CD4-positive, alpha-beta T cell treated with Interleukin-2 at 100 ng/mL for 4 hours (primary cell): ENCODE data around the gene REST.
"Not testable (repeated sequence)": the region's sequence is repeated elsewhere in the genome, so short reads cannot be mapped to it uniquely, and the experiment has no call there.

Experiments
- DNase-seq: peaks from one replicate; pipeline ENCODE4 v3.0.0-alpha.2; 2020; ENCODE audit warnings: low spot score

Gene REST

DNA sequence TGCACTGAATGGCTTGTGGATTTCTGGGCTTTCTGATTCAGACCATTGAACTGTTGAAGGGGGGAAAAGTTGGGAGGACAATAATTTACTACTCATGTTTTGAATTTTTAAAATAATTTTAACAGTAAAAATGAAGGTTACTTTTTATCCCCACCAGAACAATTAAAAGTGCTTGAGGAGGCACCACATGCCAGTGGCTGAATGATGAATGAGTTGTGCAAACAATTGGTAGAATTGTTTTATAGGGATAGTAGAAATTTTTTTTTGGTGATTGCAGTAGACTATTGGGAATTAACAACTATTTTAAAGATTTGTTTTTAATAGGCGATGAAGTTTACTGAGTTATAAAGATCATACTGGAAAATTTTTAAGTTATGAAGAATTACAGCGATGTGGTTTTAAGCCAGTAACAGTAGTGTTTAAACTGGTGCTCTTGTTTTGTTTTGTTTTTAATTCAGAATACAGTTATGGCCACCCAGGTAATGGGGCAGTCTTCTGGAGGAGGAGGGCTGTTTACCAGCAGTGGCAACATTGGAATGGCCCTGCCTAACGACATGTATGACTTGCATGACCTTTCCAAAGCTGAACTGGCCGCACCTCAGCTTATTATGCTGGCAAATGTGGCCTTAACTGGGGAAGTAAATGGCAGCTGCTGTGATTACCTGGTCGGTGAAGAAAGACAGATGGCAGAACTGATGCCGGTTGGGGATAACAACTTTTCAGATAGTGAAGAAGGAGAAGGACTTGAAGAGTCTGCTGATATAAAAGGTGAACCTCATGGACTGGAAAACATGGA, 2.7 kb downstream of the REST start:
- no peak for DNase-seq

DNA sequence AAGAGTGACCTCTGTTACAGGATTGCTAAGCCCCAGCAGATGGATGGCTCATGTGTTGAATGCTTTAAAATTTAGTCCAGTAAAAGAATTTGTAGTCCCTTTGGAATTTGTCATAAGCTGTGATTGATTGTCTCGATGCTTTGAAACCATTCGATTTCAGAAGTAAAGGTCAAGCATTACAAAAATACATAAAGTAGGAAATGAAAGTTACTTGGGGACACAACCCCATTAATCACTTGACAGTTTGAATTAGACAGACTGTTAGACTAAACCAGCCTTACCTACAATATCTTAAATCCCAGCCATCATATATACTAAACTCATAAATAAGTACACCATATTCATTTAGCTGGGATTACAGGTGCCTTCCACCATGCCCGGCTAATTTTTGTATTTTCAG, 6.6 kb downstream of the REST start:
- no peak for DNase-seq

DNA sequence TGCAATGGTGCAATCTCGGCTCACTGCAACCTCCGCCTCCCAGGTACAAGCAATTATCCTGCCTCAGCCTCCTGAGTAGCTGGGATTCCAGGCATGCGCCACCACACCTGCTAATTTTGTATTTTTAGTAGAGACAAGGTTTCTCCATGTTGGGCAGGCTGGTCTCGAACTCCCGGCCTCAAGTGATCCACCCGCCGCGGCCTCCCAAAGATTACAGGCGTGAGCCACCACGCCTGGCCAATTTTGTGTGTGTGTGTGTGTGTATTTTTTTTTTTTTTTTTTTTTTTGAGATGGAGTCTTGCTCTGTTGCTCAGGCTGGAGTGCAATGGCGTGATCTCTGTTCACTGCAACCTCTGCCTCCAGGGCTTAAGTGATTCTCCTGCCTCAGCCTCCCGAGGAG, 7.3 kb downstream of the REST start:
- not testable (repeated sequence) for DNase-seq

DNA sequence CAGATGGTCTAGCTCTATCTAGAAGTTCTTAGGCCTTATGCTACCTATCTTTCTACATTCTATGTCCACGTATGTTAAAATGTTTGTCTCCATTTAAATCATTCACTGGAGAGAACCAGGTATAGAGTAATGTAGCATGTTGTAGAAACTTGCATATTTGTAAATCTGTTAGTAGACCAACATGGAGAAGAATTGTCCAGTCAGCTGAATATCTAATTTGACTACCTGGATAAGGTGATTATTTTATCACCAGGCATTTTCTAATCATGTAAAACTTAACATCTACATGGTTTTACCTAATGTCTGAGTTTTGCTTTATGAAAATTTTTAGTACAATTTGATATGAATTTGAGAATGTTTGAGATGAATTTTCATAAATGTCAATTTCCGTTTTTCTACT, 19.5 kb downstream of the REST start:
- no peak for DNase-seq

DNA sequence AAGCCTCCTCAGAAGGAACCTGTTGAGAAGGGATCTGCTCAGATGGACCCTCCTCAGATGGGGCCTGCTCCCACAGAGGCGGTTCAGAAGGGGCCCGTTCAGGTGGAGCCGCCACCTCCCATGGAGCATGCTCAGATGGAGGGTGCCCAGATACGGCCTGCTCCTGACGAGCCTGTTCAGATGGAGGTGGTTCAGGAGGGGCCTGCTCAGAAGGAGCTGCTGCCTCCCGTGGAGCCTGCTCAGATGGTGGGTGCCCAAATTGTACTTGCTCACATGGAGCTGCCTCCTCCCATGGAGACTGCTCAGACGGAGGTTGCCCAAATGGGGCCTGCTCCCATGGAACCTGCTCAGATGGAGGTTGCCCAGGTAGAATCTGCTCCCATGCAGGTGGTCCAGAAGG, 22.9 kb downstream of the REST start:
- no peak for DNase-seq

DNA sequence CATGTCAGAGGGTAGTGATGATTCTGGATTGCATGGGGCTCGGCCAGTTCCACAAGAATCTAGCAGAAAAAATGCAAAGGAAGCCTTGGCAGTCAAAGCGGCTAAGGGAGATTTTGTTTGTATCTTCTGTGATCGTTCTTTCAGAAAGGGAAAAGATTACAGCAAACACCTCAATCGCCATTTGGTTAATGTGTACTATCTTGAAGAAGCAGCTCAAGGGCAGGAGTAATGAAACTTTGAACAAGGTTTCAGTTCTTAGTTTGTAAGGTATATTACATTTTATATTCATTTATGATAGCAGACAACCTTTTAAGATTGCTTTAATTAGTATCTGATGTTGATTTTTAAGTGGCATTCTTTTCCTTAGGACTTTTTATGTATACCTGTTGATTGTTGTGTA, 24.2 kb downstream of the REST start:
- no peak for DNase-seq

DNA sequence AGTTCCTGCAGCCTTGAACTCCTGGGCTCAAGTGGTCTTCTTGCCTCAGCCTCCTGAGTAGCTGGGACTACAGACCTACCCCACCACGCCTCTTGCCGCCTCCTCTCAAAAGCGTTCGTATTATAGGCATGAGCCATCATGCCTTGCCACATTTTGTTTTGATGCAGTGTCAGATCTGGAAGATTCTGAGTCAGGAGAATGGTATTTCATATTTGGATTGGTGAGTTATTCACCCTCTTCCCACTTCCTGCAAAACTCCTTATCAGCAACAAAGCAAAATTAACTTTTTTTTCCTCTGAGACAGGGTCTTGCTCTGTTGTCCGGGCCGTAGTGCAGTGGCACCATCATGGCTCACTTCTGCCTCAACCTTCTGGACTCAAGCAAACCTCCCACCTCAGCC, 29.6 kb downstream of the REST start:
- DNase-seq: no peak

DNA sequence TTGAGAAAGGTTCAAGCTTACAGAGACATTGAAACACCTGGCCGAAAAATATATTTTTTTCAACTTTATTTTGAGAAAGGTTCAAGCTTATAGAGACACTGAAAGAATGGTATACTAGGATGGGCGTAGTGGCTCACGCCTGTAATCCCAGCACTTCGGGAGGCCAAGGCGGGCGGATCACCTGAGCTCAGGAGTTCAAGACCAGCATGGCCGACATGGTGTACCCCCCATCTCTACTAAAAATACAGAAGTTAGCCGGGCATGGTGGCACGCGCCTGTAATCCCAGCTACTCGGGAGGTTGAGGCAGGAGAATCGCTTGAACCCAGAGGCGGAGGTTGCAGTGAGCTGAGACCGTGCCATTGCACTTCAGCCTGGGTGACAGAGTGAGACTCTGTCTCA, 32.1 kb downstream of the REST start:
- DNase-seq: not testable (repeated sequence)

DNA sequence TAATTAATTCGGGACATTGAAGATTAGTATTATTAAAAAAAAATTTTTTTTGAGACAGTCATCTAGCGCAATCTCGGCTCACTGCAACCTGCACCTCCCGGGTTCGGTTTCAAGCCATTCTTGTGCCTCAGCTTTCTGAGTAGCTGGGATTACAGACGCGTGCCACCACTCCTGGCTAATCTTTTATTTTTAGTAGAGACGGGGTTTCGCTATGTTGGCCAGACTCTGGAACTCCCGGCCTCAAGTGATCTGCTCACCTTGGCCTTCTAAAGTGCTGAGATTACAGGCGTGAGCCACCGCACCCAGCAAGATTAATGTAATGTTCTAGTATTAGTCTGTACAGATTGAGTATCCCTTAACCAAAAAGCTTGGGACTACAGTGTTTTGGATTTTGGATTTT, 32.7 kb downstream of the REST start:
- no peak for DNase-seq

DNA sequence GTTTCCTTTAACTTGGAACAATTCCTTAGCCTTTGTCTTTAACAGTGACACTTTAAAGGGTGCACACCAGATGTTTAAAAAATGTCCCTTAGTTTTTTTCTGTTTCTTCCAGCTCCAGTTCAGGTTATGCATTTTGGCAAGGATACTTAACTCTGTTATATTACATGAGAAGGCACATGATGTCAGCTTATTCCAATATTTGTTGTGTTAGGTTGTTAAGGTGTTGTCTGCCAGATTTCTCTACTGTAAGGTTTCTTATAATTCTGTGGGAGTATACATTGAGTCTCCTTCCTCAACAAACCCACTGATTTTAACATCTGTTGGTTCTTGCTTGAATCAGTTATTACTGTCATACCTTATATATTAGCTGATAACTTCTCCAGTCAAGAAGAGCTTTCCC, 33.3 kb downstream of the REST start:
- DNase-seq: no peak

DNA sequence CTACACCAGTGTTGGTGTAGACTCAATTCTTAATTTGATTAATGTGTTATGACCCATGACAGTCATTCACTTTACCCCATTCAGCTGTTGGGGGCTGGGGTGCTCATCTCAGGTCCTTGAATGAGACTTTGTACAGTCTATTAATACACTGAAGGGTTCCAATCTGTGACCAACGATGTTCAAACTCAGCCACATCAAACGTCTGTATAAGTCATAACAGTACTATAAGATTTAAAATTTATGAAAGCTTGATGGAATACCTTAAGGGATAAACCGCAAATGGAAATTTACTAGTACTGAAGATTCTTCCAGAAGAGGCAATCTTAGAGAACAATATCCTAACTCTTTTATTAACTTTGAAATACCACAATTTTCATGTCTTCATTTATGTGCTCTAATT, 33.7 kb downstream of the REST start:
- DNase-seq: no peak

DNA sequence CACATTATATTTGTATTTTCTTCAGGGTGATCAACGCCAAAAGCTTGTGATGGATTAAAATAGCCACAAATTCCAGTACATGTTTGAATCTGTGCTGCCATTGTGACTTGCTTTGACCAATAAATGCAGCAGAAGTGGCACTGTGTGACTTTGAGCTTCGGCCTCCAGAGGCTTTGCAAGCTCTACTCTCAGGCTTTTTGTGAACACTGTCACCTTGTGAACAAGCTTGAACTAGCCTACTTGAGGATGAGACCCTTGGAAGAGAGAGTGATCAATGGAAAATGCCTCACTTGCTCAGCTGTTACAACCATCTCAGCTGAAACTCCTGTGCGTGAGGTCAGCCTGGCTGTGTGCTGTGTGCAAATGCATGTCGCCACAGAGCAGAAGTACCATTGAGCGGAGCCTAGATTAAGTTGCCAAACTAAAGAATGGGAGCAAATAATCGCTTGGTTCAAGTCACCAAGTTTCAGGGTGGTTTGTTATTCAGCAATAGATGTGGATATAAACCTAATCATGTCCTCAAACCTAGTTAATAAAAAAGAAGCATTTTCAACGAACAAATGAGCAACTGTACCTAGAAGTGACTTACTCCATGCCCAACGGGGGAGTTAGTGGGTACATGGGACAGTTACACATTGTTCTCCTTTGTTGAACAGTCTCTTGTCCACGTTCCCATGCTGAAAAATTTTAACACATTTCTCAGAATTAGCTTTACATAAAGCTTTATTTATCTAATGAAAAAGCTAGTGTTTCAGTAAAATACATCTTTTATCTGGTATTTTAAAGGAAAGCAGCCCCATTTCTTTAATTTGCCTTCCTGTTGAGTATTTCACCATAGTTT, 46.2 kb downstream of the REST start:
- no peak for DNase-seq

DNA sequence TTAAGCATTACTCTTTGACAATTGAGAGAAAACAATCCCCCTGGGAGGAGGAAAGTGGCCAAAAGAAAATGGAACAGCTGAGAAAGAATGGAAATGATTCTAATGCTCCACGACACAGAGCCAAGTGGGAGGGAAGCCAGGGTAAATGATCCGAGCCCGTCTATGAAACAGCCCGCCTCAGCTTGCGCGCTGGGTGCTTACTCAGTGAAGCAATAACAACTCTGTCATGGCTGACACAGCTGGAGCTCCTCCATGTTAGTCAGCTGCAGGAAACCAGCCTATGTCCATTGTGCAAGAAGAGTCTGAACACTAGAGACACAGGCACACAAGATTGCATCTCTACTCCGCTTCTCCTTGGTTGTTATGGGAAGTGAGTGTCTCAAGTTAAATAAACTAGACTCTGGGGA, 50.4 kb downstream of the REST start:
- DNase-seq: no peak

DNA sequence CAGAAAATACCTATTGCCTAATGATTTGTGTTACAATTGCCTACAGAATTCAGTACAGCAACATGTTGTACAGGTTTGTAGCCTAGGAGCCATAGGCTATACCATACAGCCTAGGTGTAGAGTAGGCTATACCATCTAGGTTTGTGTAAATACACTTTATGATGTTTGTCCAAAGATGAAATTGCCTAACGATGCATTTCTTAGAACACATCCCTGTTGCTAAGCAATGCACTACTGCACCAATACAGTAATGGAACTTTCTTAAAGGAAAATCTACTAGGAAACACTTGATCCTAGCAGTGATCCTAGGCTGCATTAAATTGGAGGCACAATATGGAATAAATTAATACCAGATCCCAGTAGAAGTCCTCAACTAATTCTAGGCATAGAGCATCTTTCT, 51.4 kb downstream of the REST start:
- DNase-seq: no peak

DNA sequence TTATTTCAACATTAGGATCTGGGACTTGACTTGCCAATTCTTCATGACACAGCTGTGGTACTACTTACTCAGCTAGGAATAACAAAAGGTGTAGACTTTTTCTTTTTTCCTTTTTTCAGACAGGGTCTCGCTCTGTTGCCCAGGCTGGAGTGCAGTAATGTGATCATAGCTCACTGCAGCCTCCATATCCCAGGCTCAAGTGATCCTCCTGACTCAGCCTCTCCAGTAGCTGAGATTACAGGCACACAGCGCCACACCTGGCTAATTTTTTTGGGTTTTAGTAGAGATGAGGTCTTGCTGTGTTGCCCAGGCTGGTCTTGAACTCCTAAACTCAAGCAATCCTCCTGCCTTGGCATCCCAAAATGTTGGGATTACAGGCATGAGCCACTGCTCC, 53.4 kb downstream of the REST start:
- no peak for DNase-seq

DNA sequence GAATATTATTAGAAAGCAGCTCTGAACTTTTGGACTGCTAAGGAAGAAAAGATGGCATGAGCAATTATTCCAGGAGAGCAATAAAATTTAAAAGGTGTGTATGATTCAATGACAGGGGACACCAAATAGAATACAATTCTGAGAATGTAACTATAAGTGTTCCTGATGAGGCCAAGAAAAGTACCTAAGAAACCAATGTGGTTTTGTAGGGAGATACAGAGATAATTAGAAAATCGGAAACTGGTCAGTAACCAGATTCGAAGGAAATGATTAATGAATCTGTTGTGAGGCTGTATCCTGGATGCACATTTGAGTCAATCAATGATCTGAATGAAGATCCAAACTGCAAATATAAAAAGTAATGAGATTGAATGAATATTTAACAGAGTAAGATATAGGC, 63.7 kb downstream of the REST start:
- peak; percentile 3 for DNase-seq

DNA sequence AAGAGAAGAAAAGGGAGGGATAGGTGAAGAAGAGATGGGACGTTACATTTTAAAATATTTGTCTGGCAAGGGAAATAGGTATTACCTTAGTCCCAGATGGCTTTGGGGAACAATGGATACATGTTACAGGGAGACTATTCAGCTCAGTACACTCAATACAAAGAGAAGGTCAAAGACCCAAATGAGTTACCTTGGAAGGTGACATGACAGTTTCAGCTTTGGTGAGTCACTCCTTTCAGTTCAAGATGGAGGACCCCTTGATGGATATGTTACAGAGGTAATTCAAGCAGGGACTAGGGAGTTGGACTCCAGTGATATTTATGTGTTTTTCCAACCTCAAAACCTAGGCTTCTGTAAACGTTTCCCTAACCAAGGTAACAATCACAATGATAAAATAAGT, 64.7 kb downstream of the REST start:
- no peak for DNase-seq

DNA sequence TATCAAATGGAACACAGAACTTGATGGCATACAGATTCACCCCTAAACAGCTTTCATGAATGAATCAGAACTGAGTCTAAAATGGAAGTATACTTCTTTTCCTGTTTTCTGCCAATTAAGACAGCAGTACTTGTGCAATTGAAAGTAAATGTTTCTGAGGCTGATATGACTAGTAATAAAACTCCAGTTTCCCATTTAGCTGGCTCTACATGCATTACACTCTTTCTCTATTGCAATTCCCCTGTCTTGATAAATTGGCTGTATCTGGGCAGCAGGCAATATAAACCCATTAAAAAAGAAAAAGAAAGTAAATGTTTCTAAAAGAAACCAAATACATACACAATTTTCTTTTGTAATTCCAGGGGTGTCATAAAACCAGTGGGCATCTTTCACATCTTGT, 65.1 kb downstream of the REST start:
- no peak for DNase-seq

DNA sequence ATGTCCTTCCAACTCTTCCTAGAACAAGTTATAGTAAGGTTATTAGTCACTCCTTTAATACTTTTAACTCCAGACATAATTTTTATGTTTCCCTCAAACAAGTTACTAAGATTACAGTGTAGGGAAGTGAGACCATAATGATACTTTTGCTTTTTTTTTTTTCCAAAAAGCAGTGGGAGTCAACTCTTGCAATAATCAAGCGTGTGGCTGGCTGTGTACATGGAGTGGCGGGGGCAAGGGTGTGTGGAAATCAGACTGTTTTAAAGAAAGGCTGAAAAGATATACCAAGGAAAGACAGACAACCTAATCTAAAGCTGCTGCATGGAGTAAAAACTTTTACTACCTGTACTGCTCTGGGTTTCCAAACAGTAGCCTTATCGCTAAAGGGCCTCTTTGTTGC, 65.6 kb downstream of the REST start:
- no peak for DNase-seq

DNA sequence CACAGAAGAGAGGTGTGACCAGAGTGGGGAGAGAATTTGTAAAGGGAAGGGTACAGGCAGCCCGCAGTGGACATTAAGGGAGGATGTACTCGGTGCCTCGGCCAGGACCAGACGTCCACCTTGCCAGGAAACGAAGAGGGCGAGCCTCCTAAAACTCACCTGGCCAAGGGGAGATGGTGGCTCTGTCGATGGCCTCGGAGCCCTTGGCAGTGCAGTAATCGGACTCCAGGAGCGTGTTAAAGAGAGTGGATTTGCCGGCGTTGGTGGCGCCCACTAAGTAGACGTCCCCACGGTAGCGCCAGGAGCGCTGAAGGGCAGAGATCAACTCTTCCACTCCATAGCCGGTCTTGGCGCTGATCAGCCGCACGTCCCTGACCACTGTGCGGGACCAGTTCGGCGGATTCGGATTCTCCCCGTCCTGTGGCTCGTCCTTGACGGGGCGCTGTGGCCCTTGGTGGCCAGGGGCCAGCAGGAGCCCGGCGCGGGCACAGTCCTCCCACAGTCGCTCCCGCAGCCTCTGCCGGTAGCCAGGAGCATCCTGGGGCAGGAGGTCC, 68.7 kb downstream of the REST start:
- DNase-seq: no peak

DNA sequence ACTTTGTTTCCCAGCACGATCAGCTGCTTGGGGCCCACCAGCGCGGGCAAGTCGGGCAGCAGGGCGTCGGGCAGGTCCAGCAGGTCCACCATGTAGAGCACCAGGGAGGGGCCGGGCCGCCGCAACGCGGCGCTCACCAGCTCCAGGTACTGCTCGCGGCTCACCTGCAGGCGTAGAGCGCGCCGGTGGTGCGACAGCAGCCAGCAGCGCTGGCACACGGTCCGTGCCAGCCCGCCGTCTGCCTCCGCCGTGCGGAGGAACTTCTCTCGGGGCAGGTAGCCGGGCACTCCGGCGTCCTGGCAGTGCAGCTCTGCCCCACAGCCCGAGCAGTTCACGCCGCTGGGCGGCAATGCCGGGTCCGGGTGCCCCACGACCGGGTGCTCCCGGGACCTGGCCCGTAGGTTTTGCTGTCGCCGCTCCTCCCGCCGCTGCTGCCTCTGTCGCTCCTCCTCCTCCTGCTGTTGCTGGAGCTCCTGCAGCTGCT, 69.2 kb downstream of the REST start:
- DNase-seq: peak; percentile 50

DNA sequence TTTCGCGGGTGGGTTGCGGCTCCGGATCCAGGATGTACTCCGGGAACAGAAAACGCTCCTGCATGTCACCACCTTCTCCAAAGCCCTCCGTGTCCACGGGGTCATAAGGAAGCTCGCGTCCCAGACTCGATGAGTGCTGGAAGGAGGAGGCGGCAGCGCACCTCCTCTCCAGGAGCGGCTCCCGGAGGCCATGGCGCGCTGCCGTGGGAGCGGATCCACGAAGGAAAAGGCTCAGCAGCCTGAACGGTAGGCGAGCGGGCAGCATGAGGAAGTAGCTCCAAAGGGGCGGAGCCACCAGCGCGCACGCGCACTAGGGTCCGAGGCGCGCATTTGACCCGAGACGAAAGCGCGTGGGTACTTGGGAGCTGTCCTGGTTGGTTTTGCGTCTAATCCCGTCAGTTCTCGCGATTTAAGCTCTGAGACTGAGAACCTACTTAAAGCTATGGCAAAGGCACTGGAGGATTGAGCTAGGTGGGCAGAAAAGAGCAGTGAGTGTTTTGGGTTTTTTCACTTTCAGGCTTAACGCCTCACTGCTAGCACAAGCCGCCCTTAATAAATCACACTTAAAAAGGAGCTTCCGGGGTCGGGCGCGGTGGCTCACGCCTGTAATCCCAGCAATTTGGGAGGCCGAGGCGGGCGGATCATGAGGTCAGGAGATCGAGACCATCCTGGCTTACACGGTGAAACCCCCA, 69.8 kb downstream of the REST start, which contains the start of gene NOA1:
Gene NOA1, minus strand, starts transcription at position 286 of the 692 bp plus-strand sequence. Its CDS starts 21 bp downstream, at position 265.
- DNase-seq: peak; percentile 99
